ENCODE measurements around the gene DDR2.
"Not testable (repeated sequence)": the region's sequence is repeated elsewhere in the genome, so short reads cannot be mapped to it uniquely, and the experiment has no call there.

The DDR2 gene

DNA sequence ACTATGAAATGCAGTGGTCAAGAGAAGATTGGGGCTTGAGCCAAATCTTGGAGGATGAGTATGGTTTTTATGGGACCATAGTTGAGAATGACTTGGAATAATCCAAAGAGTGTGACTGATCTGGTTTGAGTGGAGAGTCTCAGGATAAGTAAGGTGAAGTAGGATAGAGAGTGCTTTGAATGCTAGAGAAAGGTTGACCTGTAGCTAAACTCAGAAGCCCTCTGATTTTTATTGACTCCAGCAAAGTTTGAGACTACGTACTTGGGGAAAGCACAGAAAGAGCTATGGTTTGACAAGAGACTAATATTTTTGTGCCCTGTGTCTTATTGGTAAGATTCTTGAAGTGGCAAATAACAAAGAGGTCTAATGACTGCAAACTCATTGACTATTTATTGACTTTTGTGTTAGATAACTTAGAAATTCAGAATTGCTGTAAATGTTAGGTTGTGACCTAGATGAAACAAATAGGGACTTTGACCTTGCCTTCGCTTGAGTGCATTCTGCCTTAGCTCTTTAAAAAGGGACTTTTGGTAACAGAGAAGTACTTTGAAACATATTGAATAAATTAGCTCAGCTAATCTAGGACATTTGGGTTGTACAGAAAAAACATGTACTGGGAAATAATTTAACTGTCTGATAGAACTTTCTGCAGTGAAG, 35.6 kb upstream of the DDR2 start:
- in situ Hi-C loops (cut with HindIII; ENCODE audit: low sequenced_read_pairs), result no loop called here
- no peak overlapping the region for H3K4me3 ChIP-seq (ENCODE audit: low read depth, low read length)
- TF ChIP-seq, protein P1, sequence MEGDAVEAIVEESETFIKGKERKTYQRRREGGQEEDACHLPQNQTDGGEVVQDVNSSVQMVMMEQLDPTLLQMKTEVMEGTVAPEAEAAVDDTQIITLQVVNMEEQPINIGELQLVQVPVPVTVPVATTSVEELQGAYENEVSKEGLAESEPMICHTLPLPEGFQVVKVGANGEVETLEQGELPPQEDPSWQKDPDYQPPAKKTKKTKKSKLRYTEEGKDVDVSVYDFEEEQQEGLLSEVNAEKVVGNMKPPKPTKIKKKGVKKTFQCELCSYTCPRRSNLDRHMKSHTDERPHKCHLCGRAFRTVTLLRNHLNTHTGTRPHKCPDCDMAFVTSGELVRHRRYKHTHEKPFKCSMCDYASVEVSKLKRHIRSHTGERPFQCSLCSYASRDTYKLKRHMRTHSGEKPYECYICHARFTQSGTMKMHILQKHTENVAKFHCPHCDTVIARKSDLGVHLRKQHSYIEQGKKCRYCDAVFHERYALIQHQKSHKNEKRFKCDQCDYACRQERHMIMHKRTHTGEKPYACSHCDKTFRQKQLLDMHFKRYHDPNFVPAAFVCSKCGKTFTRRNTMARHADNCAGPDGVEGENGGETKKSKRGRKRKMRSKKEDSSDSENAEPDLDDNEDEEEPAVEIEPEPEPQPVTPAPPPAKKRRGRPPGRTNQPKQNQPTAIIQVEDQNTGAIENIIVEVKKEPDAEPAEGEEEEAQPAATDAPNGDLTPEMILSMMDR (IDR thresholded peaks at IDR 0.05; ENCODE audit: low read depth, low read length), result no peak
- no peak for DNase-seq (ENCODE audit: low read depth, low spot score)

DNA sequence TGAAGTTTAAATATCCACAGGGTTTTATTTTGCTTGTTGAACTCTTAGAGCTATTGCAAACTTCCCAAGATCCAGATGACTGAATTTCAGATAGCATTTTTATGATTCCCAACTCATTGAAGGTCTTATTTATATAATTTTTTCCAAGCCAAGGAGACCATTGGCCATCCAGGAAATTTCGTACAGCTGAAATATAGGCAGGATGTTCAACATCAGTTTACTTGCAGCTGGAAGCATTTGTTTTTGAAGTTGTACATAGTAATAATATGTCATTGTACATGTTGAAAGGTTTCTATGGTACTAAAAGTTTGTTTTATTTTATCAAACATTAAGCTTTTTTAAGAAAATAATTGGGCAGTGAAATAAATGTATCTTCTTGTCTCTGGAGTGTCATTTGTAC, 32.8 kb upstream of the DDR2 start:
- in situ Hi-C loops (cut with HindIII; ENCODE audit: low sequenced_read_pairs), result no loop called here
- no peak overlapping the region for H3K4me3 ChIP-seq (ENCODE audit: low read depth, low read length)
- no peak for DNase-seq (ENCODE audit: low read depth, low spot score)
- TF ChIP-seq, protein P1 (IDR thresholded peaks at IDR 0.05; ENCODE audit: low read depth, low read length), result no peak

- in situ Hi-C loops (cut with HindIII; ENCODE audit: low sequenced_read_pairs); H3K4me3 ChIP-seq (ENCODE audit: low read depth, low read length); DNase-seq (ENCODE audit: low read depth, low spot score): not testable (repeated sequence)
These were observed 29.1 kb upstream of the DDR2 start for GRCh38 chr1:162603117-162603516.

GRCh38 chr1:162605225-162605927, 26.9 kb upstream of the DDR2 start:
- in situ Hi-C loops (cut with HindIII; ENCODE audit: low sequenced_read_pairs), result no loop called here
- no peak overlapping the region for H3K4me3 ChIP-seq (ENCODE audit: low read depth, low read length)
- DNase-seq (ENCODE audit: low read depth, low spot score), result peak; percentile 95
- TF ChIP-seq, protein P1 (IDR thresholded peaks at IDR 0.05; ENCODE audit: low read depth, low read length), result no peak

DNA sequence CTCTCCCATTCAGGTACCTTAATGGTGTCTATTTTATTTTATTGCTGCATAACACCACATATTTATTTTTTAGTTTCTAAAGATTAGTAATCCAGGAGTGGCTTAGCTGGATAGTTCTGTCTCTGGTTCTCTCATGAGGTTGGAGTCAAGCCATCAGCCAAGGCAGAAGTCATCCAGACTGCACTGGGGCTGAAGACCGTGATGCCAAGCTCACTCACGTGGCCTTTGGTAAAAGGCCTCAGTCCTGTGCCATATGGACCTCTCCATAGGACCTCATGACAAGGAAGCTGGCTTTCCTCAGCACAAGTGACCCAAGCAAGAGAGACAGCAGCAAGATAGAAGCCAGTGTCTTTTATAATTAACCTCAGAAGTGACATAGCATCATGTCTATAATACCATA, 23.0 kb upstream of the DDR2 start:
- H3K4me3 ChIP-seq (ENCODE audit: low read depth, low read length), result no peak overlapping the region
- in situ Hi-C loops (cut with HindIII; ENCODE audit: low sequenced_read_pairs), result no loop called here
- DNase-seq (ENCODE audit: low read depth, low spot score), result no peak
- TF ChIP-seq, protein P1 (IDR thresholded peaks at IDR 0.05; ENCODE audit: low read depth, low read length), result no peak

DNA sequence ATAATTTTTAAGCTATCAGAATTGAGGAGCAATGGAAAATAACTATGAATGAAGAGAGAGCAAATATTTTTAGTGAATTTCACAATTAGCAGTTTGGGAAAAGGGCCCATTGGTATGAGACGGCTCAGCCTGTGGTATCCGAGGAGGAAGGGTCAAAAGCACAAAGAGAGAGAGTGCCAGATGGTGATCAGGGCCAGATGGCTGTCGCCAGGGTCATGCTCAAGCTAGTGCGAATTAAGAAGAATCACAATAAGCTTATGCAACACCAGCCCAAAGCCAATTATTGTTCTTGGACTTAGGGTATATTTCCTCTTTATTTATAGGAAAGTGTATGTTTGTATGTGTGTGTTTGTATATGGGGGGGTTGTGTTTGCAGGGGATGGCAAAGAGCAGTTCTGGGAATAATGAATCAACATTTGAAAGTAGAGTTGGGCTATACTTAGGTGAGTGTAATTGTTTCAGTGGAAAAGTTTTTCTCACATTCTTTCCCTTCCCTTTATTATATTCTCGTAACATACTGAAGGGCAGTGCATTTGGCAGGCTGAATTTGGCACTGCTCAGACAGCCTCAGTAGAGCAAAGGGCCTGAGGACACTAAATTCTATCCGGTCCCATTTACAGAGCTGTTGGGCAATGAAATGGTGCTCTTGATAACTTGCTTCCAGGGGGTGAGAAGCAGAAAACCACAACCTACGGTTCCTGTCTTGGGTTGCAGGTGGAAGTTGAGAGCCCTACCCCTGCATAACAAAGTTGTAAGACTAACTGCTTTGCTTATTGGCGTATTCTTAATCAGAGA, 19.5 kb upstream of the DDR2 start:
- DNase-seq (ENCODE audit: low read depth, low spot score), result peak; percentile 18
- H3K4me3 ChIP-seq (ENCODE audit: low read depth, low read length), result no peak overlapping the region
- TF ChIP-seq, protein P1 (IDR thresholded peaks at IDR 0.05; ENCODE audit: low read depth, low read length), result no peak
- in situ Hi-C loops (cut with HindIII; ENCODE audit: low sequenced_read_pairs), result no loop called here

GRCh38 chr1:162616848-162617247, 15.4 kb upstream of the DDR2 start:
- no peak for DNase-seq (ENCODE audit: low read depth, low spot score)
- TF ChIP-seq, protein P1 (IDR thresholded peaks at IDR 0.05; ENCODE audit: low read depth, low read length), result no peak
- in situ Hi-C loops (cut with HindIII; ENCODE audit: low sequenced_read_pairs), result no loop called here
- no peak overlapping the region for H3K4me3 ChIP-seq (ENCODE audit: low read depth, low read length)
